Adrenal gland (tissue), 5 donors: ENCODE results near the gene KATNA1.

Experiments used
- POLR2A ChIP-seq, 2 donors: fragments of 450-650 bp; IDR thresholded peaks; one replicate each; pipeline ENCODE4 v1.6.1; 2017; ENCODE audit warnings: antibody characterized with exemption in 2 of 2, mild to moderate bottlenecking in 2 of 2, moderate library complexity in 1 of 2
- TF ChIP-seq, protein P1 (sequence below), 6 experiments: fragments of 450-650 bp in 4 of 6; fragments of 200-600 bp in 2 of 6; sonication (generic) in 1 of 6; IDR thresholded peaks; 1 replicate in 5 of 6; 2 replicates in 1 of 6; pipeline versions ENCODE4 v1.5.1 to v1.8.0; 2016 to 2021; ENCODE audit warnings: antibody characterized with exemption in 6 of 6, mild to moderate bottlenecking in 2 of 6, moderate library complexity in 1 of 6
- donor health status: DM: no; HTN: no; CAD: no.

DNA sequence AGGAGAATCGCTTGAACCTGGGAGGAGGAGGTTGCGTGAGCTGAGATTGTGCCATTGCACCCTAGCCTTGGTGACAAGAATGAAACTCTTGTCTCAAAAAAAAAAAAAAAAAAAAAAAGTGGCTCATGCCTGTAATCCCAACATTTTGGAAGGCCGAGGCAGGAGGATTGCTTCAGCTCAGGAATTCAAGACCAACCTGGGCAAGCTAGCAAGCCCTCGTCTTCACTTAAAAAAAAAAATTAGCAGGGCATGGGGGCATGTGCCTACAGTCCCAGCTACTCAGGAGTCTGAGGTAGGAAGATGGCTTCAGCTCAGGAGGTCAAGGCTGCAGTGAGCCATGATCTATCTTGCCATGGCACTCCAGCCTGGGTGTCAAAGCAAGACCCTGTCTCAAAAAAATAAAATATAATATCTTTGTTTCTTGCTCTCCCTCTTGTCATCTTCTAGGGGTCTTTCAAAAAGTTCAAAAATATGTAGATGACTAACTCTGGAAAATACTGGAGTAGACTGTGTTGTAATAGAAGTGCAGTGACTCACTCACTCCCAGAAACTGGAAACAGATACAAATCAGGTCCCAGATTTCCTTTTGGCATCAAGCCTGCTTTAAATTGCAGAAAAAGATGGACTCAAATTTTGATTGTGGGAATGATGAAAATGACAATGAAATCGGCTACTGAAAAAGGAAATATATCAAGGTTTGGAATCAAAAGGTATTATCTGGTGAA, 85.1 kb downstream of the KATNA1 start:
- TF ChIP-seq, protein P1, sequence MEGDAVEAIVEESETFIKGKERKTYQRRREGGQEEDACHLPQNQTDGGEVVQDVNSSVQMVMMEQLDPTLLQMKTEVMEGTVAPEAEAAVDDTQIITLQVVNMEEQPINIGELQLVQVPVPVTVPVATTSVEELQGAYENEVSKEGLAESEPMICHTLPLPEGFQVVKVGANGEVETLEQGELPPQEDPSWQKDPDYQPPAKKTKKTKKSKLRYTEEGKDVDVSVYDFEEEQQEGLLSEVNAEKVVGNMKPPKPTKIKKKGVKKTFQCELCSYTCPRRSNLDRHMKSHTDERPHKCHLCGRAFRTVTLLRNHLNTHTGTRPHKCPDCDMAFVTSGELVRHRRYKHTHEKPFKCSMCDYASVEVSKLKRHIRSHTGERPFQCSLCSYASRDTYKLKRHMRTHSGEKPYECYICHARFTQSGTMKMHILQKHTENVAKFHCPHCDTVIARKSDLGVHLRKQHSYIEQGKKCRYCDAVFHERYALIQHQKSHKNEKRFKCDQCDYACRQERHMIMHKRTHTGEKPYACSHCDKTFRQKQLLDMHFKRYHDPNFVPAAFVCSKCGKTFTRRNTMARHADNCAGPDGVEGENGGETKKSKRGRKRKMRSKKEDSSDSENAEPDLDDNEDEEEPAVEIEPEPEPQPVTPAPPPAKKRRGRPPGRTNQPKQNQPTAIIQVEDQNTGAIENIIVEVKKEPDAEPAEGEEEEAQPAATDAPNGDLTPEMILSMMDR (IDR thresholded peaks at IDR 0.05) = no peak
- TF ChIP-seq POLR2A (IDR thresholded peaks at IDR 0.05) = no peak
